ENCODE data around the gene VWA8.

The VWA8 gene

GRCh38 chr13:42001580-42001979 lies 40.7 kb upstream of the VWA8 start:
- TF ChIP-seq FOXP2 (optimal IDR thresholded peaks at IDR 0.05; ENCODE audit: borderline replicate concordance, extremely low read depth, extremely low read length, insufficient read depth) (no peak), TAF1 (IDR thresholded peaks at IDR 0.05; ENCODE audit: borderline replicate concordance, insufficient read depth, low read length) (no peak), POLR2AphosphoS5 (IDR thresholded peaks at IDR 0.05; ENCODE audit: low read depth, low read length) (no peak), SIN3A (IDR thresholded peaks at IDR 0.05; ENCODE audit: borderline replicate concordance, insufficient read depth, low read length) (no peak), REST (IDR thresholded peaks at IDR 0.05; ENCODE audit: insufficient read depth in 1 of 2, low read depth in 2 of 2, low read length in 2 of 2) (no peak)

DNA sequence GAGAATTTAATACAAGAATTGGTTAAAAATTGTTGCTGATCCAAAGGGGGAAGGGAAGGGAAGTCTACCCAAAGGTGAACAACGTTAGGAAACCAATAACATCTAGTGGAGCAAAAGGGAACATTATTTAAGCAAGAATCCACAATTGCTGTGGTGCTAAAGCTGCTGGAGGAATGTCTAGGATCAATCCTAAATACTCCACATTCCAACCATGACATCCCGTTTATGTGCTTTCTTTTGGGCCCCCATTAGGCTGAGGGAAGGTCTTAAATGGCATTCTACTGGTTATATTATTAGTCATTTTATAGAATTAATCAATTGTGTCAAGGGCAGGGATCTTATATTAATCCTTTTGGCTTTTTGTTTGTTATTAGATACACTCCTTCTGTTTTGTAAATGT lies 39.9 kb upstream of the VWA8 start:
- TF ChIP-seq FOXP2 (optimal IDR thresholded peaks at IDR 0.05; ENCODE audit: borderline replicate concordance, extremely low read depth, extremely low read length, insufficient read depth) (no peak), REST (IDR thresholded peaks at IDR 0.05; ENCODE audit: insufficient read depth in 1 of 2, low read depth in 2 of 2, low read length in 2 of 2) (no peak), TAF1 (IDR thresholded peaks at IDR 0.05; ENCODE audit: borderline replicate concordance, insufficient read depth, low read length) (no peak), SIN3A (IDR thresholded peaks at IDR 0.05; ENCODE audit: borderline replicate concordance, insufficient read depth, low read length) (no peak), POLR2AphosphoS5 (IDR thresholded peaks at IDR 0.05; ENCODE audit: low read depth, low read length) (no peak)

GRCh38 chr13:41997396-41997795 lies 36.5 kb upstream of the VWA8 start:
- TF ChIP-seq FOXP2 (optimal IDR thresholded peaks at IDR 0.05; ENCODE audit: borderline replicate concordance, extremely low read depth, extremely low read length, insufficient read depth) (no peak), REST (IDR thresholded peaks at IDR 0.05; ENCODE audit: insufficient read depth in 1 of 2, low read depth in 2 of 2, low read length in 2 of 2) (no peak), TAF1 (IDR thresholded peaks at IDR 0.05; ENCODE audit: borderline replicate concordance, insufficient read depth, low read length) (no peak), SIN3A (IDR thresholded peaks at IDR 0.05; ENCODE audit: borderline replicate concordance, insufficient read depth, low read length) (no peak), POLR2AphosphoS5 (IDR thresholded peaks at IDR 0.05; ENCODE audit: low read depth, low read length) (no peak)

DNA sequence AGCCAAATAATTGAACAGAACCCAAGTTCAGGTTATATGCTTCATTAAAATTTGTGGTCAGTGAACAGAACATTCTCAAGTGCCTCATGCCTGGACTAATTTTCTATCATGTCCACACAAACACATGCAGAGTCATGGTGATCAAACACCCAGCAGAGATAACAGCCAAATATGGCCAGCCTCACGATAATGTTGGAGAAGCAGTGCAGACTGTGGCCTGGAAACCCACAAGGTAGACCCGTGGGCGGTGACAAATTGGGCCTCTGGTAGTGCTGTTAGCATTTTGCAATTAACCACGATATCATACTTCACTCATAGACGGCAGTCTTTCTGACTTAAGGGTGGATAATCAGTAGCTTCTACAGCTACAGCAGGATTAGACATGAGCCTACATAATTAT lies 35.0 kb upstream of the VWA8 start:
- TF ChIP-seq REST (IDR thresholded peaks at IDR 0.05; ENCODE audit: insufficient read depth in 1 of 2, low read depth in 2 of 2, low read length in 2 of 2) (no peak), POLR2AphosphoS5 (IDR thresholded peaks at IDR 0.05; ENCODE audit: low read depth, low read length) (no peak), FOXP2 (optimal IDR thresholded peaks at IDR 0.05; ENCODE audit: borderline replicate concordance, extremely low read depth, extremely low read length, insufficient read depth) (no peak), TAF1 (IDR thresholded peaks at IDR 0.05; ENCODE audit: borderline replicate concordance, insufficient read depth, low read length) (no peak), SIN3A (IDR thresholded peaks at IDR 0.05; ENCODE audit: borderline replicate concordance, insufficient read depth, low read length) (no peak)

DNA sequence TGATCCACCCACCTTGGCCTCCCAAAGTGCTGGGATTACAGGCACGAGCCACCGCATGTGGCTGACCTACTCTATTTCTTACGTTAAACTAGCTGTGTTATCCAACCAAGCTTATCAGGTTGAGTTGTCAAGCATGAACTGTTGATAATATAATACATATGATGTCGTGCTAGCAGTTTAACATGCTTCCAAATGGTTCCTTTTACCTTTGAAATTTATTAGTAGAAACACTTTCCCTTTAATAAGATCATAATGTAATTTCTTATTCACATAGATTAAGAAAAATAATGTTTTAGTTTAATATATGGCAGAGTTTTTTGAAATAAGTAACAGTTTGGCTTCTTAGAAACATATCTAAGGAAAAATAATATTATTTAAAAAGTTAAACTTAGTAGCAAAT lies 34.4 kb upstream of the VWA8 start:
- TF ChIP-seq POLR2AphosphoS5 (IDR thresholded peaks at IDR 0.05; ENCODE audit: low read depth, low read length) (no peak), TAF1 (IDR thresholded peaks at IDR 0.05; ENCODE audit: borderline replicate concordance, insufficient read depth, low read length) (no peak), FOXP2 (optimal IDR thresholded peaks at IDR 0.05; ENCODE audit: borderline replicate concordance, extremely low read depth, extremely low read length, insufficient read depth) (no peak), REST (IDR thresholded peaks at IDR 0.05; ENCODE audit: insufficient read depth in 1 of 2, low read depth in 2 of 2, low read length in 2 of 2) (no peak), SIN3A (IDR thresholded peaks at IDR 0.05; ENCODE audit: borderline replicate concordance, insufficient read depth, low read length) (no peak)
